HepG2 (cell line): ENCODE results near the gene MRPL38. TPM values are rescaled to one million over a fixed set of nuclear protein-coding genes. Genes with fewer than 3 reads are reported as not detected.

Experiments
- ATAC-seq: fragments of 200-7000 bp; cut with Tn5 transposase; 3 replicates; pipeline ENCODE4 v1.9.1; 2020; ENCODE audit warnings: mild to moderate bottlenecking, moderate library complexity
- BruUV-seq: library from RNA; stranded (reverse); fragments of 400-500 nt; replicated peaks from 2 replicates; lab custom pipeline; 2021; lab: Mats Ljungman, UMichigan
- CTCF ChIA-PET: fragments of 300-600 bp; formaldehyde crosslinking; extraction: SDS; loops from one replicate; lab custom pipeline; 2021; ENCODE audit warnings: low total read pairs, inconsistent platforms, low intra/inter-chr PET ratio; lab: Yijun Ruan, JAX
- POLR2A ChIA-PET: fragments of 350-600 bp; sonication (Branson Sonifier 250); formaldehyde crosslinking; loops from one replicate; lab custom pipeline; 2020; ENCODE audit warnings: antibody characterized with exemption, inconsistent platforms; lab: Yijun Ruan, JAX
- DNase-seq: peaks from one replicate; pipeline ENCODE4 v3.0.0-alpha.2; 2015; ENCODE audit warnings: low spot score
- FAIRE-seq: peaks from 3 replicates; lab custom pipeline; 2011; peaks lifted over from hg19 to GRCh38; lab: Jason Lieb, UNC
- H2AFZ ChIP-seq: one replicate; pipeline ENCODE4 v1.6.1; 2011; ENCODE audit warnings: low read length, inconsistent platforms
- H3K27ac ChIP-seq: fragments of 300-600 bp; 3 replicates; pipeline ENCODE4 v1.8.0; 2011; ENCODE audit warnings: mixed run types, mild to moderate bottlenecking, mixed read lengths, low read length, inconsistent platforms; ENCODE audit not compliant: insufficient read depth; ENCODE audit errors: extremely low read length
- H3K27me3 ChIP-seq, 2 experiments: fragments of 200-600 bp in 1 of 2; 2 replicates in 1 of 2; 3 replicates in 1 of 2; pipeline versions ENCODE4 v1.6.0 to v1.8.0; 2011; ENCODE audit warnings: low read length in 2 of 2, mild to moderate bottlenecking in 2 of 2, moderate library complexity in 2 of 2, inconsistent platforms in 1 of 2; ENCODE audit not compliant: insufficient read depth in 2 of 2, control insufficient read depth in 1 of 2
- H3K36me3 ChIP-seq, 2 experiments: fragments of 200-600 bp in 1 of 2; replicated peaks in 1 of 2; 2 replicates in 1 of 2; 3 replicates in 1 of 2; pipeline versions ENCODE4 v1.5.1 to v1.8.0; 2011; ENCODE audit warnings: low read length in 2 of 2, inconsistent platforms in 1 of 2; ENCODE audit not compliant: insufficient read depth in 2 of 2, control insufficient read depth in 1 of 2
- H3K4me1 ChIP-seq: 2 replicates; pipeline ENCODE4 v1.5.1; 2012; ENCODE audit warnings: low read length, inconsistent platforms; ENCODE audit not compliant: insufficient read depth
- H3K4me2 ChIP-seq: 2 replicates; pipeline ENCODE4 v1.6.0; 2011; ENCODE audit warnings: low read depth, low read length, inconsistent platforms
- H3K4me3 ChIP-seq, 3 experiments: fragments of 200-600 bp in 1 of 3; sonication (generic), shearing (Covaris generic) in 1 of 3; replicated peaks in 1 of 3; 2 replicates each; pipeline ENCODE4 v1.5.1; 2011 to 2016; ENCODE audit warnings: low read length in 3 of 3, inconsistent platforms in 2 of 3, low read depth in 2 of 3, mild to moderate bottlenecking in 2 of 3, control low read depth in 1 of 3, mixed read lengths in 1 of 3; ENCODE audit not compliant: insufficient read depth in 1 of 3
- H3K79me2 ChIP-seq: one replicate; pipeline ENCODE4 v1.6.1; 2011; ENCODE audit warnings: low read length, inconsistent platforms; ENCODE audit not compliant: insufficient read depth
- H3K9ac ChIP-seq: 2 replicates; pipeline ENCODE4 v1.6.0; 2011; ENCODE audit warnings: mild to moderate bottlenecking, low read depth, low read length, inconsistent platforms; ENCODE audit not compliant: insufficient read depth
- H3K9me3 ChIP-seq: 2 replicates; pipeline ENCODE4 v1.5.1; 2012; ENCODE audit warnings: mild to moderate bottlenecking, low read length
- H4K20me1 ChIP-seq: 2 replicates; pipeline ENCODE4 v1.6.0; 2011; ENCODE audit warnings: inconsistent platforms, mild to moderate bottlenecking, low read length, moderate library complexity; ENCODE audit not compliant: insufficient read depth
- BCL6 ChIP-seq: IDR thresholded peaks from 2 replicates; pipeline ENCODE4 v1.6.1; 2016; ENCODE audit warnings: missing genetic modification reagents, missing compliant biosample characterization
- HNRNPUL1 ChIP-seq: fragments of 200-400 bp; formaldehyde crosslinking; IDR thresholded peaks from 2 replicates; pipeline ENCODE4 v1.6.1; 2017; ENCODE audit warnings: low read depth, mild to moderate bottlenecking, low read length, moderate library complexity
- NCOR1 ChIP-seq: fragments of 200-600 bp; sonication (generic); IDR thresholded peaks from 2 replicates; pipeline ENCODE4 v1.7.0; 2017; ENCODE audit warnings: antibody characterized with exemption, low read length, borderline replicate concordance
- RARA ChIP-seq: IDR thresholded peaks from 2 replicates; pipeline ENCODE4 v1.6.1; 2016; ENCODE audit warnings: missing genetic modification reagents, missing compliant biosample characterization
- SKI ChIP-seq: fragments of 450-650 bp; IDR thresholded peaks from one replicate; pipeline ENCODE4 v1.6.1; 2018; ENCODE audit warnings: mild to moderate bottlenecking; ENCODE audit not compliant: partially characterized antibody
- U2AF1 ChIP-seq: fragments of 200-400 bp; formaldehyde crosslinking; optimal IDR thresholded peaks from 2 replicates; pipeline ENCODE3; 2017; ENCODE audit warnings: mild to moderate bottlenecking, low read depth, low read length
- XRCC5 ChIP-seq: fragments of 200-400 bp; formaldehyde crosslinking; optimal IDR thresholded peaks from 2 replicates; pipeline ENCODE3; 2017; ENCODE audit warnings: mild to moderate bottlenecking, low read length
- ZBTB38 ChIP-seq: sonication (generic); formaldehyde crosslinking; IDR thresholded peaks from 2 replicates; pipeline ENCODE4 v1.5.1; 2020; ENCODE audit warnings: mild to moderate bottlenecking, missing genetic modification reagents
- WGBS: methylation state at CpG from one replicate; pipeline ENCODE4 v1.1.6; 2017; ENCODE audit warnings: low lambda C conversion rate; 5-methylcytosine and 5-hydroxymethylcytosine counted together
- in situ Hi-C: cut with HindIII; loops from 2 replicates; pipeline ENCODE4 v1.10.0; 2017; ENCODE audit warnings: low pct_unique_long_range_greater_than_20kb; ENCODE audit not compliant: extremely low pct_ligation_motif_present
- intact Hi-C: fragments of 100-400 bp; cut with micrococcal nuclease; formaldehyde crosslinking; loops from one replicate; pipeline ENCODE4 v1.10.0; 2022; ENCODE audit not compliant: unreplicated experiment
- polyA plus RNA-seq, 8 experiments: library from polyadenylated mRNA; depleted of rRNA in 3 of 8; stranded (reverse) in 7 of 8; unstranded in 1 of 8; fragments of >200 nt; fragmentation: Illumina TruSeq in 4 of 8; extraction: Trizol in 4 of 8; gene quantifications; 2 replicates each; pipeline versions ENCODE4 v1.2.1 to v1.2.3, GENCODE V29; 2011 to 2016; ENCODE audit warnings: low read depth in 4 of 8, missing spikeins in 1 of 8, mixed read lengths in 1 of 8; ENCODE audit not compliant: insufficient read depth in 1 of 8
- total RNA-seq, 5 experiments: library from RNA; depleted of rRNA; stranded (reverse); fragments of >200 nt; fragmentation: Illumina TruSeq; extraction: Trizol; gene quantifications; 2 replicates each; pipeline ENCODE4 v1.2.3, GENCODE V29; 2016; ENCODE audit warnings: low read depth in 1 of 5
- TF ChIP-seq, protein P1 (sequence below): sonication (generic); formaldehyde crosslinking; IDR thresholded peaks from 2 replicates; pipeline ENCODE4 v1.4.0; 2020; ENCODE audit warnings: missing genetic modification reagents
- TF ChIP-seq, protein P2 (sequence below): sonication (generic); formaldehyde crosslinking; IDR thresholded peaks from 2 replicates; pipeline ENCODE4 v1.4.0; 2020; ENCODE audit warnings: missing genetic modification reagents
- TF ChIP-seq, protein P3 (sequence below): sonication (generic); formaldehyde crosslinking; IDR thresholded peaks from 2 replicates; pipeline ENCODE4 v1.9.0; 2022; ENCODE audit warnings: missing genetic modification reagents, mild to moderate bottlenecking, borderline replicate concordance
- TF ChIP-seq, protein P4 (sequence below): sonication (generic); formaldehyde crosslinking; IDR thresholded peaks from 2 replicates; pipeline ENCODE4 v1.8.1; 2023; ENCODE audit warnings: mild to moderate bottlenecking, missing genetic modification reagents
- TF ChIP-seq, protein P5 (sequence below): sonication (generic); formaldehyde crosslinking; IDR thresholded peaks from 2 replicates; pipeline ENCODE4 v1.5.1; 2020; ENCODE audit warnings: mild to moderate bottlenecking, missing genetic modification reagents, moderate library complexity

The MRPL38 gene
- total and polyA plus RNA-seq, 2 of the 13 experiments (the other 11 are each of a cell fraction or from before 2014, with no cell fraction given), result 83.7 to 125 TPM

DNA sequence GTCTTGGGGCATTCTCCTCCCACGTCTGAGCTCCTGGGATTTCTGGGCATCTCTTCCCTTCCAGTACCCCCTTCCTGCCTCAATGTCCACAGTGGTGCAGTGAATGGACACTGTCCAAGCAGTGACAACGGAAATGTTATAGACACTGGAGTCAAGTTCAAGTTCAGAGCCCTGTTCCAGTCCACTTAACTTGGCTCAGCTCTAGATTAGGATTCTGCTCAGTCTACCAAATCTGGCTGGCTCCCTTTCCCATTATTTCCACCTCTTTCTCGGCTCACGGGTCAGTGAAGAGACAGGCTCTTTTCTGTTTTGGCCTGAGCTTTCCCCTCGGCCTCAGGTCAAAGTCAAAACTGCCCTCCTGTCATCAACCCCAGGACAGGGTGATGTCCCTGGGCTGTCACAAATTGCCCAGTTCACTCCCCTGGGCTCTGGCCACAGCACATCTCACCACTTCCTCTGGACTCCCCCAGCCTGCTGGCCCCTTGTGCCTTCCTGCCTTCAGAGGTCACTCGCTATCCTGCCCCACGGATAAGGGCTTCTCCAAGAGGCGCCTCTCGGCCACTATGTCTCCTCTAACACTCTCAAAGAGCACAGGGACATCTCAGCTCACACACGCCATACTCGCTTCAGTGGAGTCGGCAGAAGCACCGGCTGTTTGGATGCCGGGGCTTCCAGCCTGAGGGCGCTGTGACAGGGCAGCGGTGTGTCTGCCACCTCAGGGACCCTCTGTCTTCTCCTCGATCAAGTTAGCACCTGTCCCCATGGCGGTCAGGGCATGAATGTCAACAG is 17.7 kb upstream of the MRPL38 start:
- FAIRE-seq (peak; percentile 40), ATAC-seq (peak; percentile 36), DNase-seq (no peak)
- peak overlapping the region; percentile 48 for H3K4me2 ChIP-seq
- no peak overlapping the region for H3K9ac ChIP-seq
- intact Hi-C loops, result no loop called here
- in situ Hi-C loops, result no loop called here
- peak overlapping the region in 1 of 3 experiments; percentile 15; a peak in 1 of 6 replicates for H3K4me3 ChIP-seq
- H3K4me1 ChIP-seq, result peaks cover 41% of the 10 kb centered on the region
- H3K9me3 ChIP-seq, result no peaks in the 10 kb centered on the region
- H3K27me3 ChIP-seq, result no peaks in the 10 kb centered on the region
- no peaks in the 10 kb centered on the region for H3K36me3 ChIP-seq
- no peak overlapping the region for H3K27ac ChIP-seq
- BruUV-seq, result no TSS peak
- ChIA-PET CTCF (no interaction called here), POLR2A (interaction anchor here (1.0 to 2.3 kb wide), 2 partner anchors 17 to 54 kb away, joined by 5 to 12 read pairs; partner anchors contain the start of gene MRPL38)
- H3K79me2 ChIP-seq, result no peaks in the 10 kb centered on the region
- no peak overlapping the region for H2AFZ ChIP-seq
- no peaks in the 10 kb centered on the region for H4K20me1 ChIP-seq
- WGBS, result 70% methylated on average over 18 of the region's 18 CpGs
- TF ChIP-seq RARA (CRISPR knock-in tag) (0 out of 2 replicates have a peak, but pooled peaks have one; percentile 9), ZBTB38 (CRISPR knock-in tag) (peak; percentile 57; the same call in 1 of the 2 replicates), NCOR1 (peak; percentile 55; the same call in 1 of the 2 replicates), HNRNPUL1 (no peak), U2AF1 (no peak), XRCC5 (peak; percentile 6), SKI (peak; percentile 64), BCL6 (CRISPR knock-in tag) (no peak)
- TF ChIP-seq, protein P1, sequence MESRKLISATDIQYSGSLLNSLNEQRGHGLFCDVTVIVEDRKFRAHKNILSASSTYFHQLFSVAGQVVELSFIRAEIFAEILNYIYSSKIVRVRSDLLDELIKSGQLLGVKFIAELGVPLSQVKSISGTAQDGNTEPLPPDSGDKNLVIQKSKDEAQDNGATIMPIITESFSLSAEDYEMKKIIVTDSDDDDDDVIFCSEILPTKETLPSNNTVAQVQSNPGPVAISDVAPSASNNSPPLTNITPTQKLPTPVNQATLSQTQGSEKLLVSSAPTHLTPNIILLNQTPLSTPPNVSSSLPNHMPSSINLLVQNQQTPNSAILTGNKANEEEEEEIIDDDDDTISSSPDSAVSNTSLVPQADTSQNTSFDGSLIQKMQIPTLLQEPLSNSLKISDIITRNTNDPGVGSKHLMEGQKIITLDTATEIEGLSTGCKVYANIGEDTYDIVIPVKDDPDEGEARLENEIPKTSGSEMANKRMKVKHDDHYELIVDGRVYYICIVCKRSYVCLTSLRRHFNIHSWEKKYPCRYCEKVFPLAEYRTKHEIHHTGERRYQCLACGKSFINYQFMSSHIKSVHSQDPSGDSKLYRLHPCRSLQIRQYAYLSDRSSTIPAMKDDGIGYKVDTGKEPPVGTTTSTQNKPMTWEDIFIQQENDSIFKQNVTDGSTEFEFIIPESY (CRISPR knock-in tag), result peak; percentile 40; the same call in 1 of the 2 replicates
- TF ChIP-seq, protein P2, sequence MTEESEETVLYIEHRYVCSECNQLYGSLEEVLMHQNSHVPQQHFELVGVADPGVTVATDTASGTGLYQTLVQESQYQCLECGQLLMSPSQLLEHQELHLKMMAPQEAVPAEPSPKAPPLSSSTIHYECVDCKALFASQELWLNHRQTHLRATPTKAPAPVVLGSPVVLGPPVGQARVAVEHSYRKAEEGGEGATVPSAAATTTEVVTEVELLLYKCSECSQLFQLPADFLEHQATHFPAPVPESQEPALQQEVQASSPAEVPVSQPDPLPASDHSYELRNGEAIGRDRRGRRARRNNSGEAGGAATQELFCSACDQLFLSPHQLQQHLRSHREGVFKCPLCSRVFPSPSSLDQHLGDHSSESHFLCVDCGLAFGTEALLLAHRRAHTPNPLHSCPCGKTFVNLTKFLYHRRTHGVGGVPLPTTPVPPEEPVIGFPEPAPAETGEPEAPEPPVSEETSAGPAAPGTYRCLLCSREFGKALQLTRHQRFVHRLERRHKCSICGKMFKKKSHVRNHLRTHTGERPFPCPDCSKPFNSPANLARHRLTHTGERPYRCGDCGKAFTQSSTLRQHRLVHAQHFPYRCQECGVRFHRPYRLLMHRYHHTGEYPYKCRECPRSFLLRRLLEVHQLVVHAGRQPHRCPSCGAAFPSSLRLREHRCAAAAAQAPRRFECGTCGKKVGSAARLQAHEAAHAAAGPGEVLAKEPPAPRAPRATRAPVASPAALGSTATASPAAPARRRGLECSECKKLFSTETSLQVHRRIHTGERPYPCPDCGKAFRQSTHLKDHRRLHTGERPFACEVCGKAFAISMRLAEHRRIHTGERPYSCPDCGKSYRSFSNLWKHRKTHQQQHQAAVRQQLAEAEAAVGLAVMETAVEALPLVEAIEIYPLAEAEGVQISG, result 0 out of 2 replicates have a peak, but pooled peaks have one; percentile 21
- TF ChIP-seq, protein P3, sequence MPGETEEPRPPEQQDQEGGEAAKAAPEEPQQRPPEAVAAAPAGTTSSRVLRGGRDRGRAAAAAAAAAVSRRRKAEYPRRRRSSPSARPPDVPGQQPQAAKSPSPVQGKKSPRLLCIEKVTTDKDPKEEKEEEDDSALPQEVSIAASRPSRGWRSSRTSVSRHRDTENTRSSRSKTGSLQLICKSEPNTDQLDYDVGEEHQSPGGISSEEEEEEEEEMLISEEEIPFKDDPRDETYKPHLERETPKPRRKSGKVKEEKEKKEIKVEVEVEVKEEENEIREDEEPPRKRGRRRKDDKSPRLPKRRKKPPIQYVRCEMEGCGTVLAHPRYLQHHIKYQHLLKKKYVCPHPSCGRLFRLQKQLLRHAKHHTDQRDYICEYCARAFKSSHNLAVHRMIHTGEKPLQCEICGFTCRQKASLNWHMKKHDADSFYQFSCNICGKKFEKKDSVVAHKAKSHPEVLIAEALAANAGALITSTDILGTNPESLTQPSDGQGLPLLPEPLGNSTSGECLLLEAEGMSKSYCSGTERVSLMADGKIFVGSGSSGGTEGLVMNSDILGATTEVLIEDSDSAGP, result 0 out of 2 replicates have a peak, but pooled peaks have one; percentile 4
- TF ChIP-seq, protein P4, sequence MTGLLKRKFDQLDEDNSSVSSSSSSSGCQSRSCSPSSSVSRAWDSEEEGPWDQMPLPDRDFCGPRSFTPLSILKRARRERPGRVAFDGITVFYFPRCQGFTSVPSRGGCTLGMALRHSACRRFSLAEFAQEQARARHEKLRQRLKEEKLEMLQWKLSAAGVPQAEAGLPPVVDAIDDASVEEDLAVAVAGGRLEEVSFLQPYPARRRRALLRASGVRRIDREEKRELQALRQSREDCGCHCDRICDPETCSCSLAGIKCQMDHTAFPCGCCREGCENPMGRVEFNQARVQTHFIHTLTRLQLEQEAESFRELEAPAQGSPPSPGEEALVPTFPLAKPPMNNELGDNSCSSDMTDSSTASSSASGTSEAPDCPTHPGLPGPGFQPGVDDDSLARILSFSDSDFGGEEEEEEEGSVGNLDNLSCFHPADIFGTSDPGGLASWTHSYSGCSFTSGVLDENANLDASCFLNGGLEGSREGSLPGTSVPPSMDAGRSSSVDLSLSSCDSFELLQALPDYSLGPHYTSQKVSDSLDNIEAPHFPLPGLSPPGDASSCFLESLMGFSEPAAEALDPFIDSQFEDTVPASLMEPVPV, result no peak
- TF ChIP-seq, protein P5, sequence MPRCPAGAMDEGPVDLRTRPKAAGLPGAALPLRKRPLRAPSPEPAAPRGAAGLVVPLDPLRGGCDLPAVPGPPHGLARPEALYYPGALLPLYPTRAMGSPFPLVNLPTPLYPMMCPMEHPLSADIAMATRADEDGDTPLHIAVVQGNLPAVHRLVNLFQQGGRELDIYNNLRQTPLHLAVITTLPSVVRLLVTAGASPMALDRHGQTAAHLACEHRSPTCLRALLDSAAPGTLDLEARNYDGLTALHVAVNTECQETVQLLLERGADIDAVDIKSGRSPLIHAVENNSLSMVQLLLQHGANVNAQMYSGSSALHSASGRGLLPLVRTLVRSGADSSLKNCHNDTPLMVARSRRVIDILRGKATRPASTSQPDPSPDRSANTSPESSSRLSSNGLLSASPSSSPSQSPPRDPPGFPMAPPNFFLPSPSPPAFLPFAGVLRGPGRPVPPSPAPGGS, result 0 out of 2 replicates have a peak, but pooled peaks have one; percentile 5
